HK-2 (cell line): ENCODE results near the gene CHID1.
A peak's percentile ranks its signal among the peaks of the same experiment; 100 is the strongest.

Experiments used
- DNase-seq: peaks from one replicate; pipeline ENCODE4 v3.0.0-alpha.2; 2018; ENCODE audit not compliant: unreplicated experiment

Gene CHID1

GRCh38 chr11:824292-824880 is 86.2 kb downstream of the CHID1 start:
- no peak for DNase-seq

GRCh38 chr11:823441-824291 is 86.9 kb downstream of the CHID1 start:
- DNase-seq: no peak

GRCh38 chr11:821512-822371 is 88.9 kb downstream of the CHID1 start:
- no peak for DNase-seq

GRCh38 chr11:820655-821511 is 89.7 kb downstream of the CHID1 start:
- DNase-seq: peak; percentile 67

- DNase-seq: peak; percentile 76
Measured at GRCh38 chr11:819943-820649, 90.5 kb downstream of the CHID1 start.

- peak; percentile 83 for DNase-seq
Measured at GRCh38 chr11:819129-819931, 91.3 kb downstream of the CHID1 start.

- DNase-seq: peak; percentile 68
Measured at GRCh38 chr11:818396-819128, 92.0 kb downstream of the CHID1 start, which contains the start of gene PNPLA2. Gene PNPLA2, plus strand, starts transcription at chr11:818914. Its CDS starts 805 bp downstream, at chr11:819719.
